ENCODE measurements around the gene RAB31. TPM values are rescaled to one million over a fixed set of nuclear protein-coding genes. Genes with fewer than 3 reads are reported as not detected.

Gene RAB31
- total RNA-seq, 4 donors from 2014 or later = 17.4 to 76.0 (median 45.0) TPM

DNA sequence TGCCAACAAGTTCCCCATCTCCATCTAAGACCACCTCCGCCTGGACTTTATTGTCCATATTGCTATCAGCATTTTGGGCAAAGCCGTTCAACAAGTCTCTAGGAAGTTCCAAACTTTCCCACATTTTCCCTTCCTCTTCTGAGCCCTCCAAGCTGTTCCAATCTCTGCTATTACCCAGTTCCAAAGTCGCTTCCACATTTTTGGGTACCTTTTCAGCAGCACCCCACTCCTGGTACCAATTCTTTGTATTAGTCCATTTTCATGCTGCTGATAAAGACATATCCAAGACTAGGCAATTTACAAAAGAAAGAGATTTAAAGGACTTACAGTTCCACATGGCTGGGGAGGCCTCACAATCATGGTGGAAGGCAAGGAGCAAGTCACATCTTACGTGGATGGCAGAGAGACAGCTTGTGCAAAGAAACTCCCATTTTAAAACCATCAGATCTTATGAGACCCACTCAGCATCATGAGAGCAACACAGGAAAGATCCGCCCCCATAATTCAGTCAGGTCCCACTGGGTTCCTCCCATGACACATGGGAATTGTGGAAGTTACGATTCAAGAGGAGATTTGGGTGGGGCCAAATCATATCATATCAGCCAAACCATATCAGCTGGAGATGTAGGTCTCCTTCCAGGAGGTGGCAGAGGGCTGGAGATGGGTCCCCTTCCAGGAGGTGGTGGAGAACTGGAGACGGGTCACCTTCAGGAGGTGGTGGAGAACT is 157.8 kb downstream of the RAB31 start:
- WGBS, 2 donors = 90 to 92% methylated on average over 6 to 7 of the region's 7 CpGs
- peaks cover 16 to 47% (median 21%) of the 10 kb centered on the region in 3 donors for H3K4me1 ChIP-seq
- H3K36me3 ChIP-seq = peaks cover 0 to 4% (median 0%) of the 10 kb centered on the region in 3 donors
- H3K9me3 ChIP-seq = peaks cover 0 to 10% (median 7%) of the 10 kb centered on the region in 3 donors
- peak overlapping the region in 1 of 4 donors; percentile 79 for H3K27ac ChIP-seq
- no peak for DNase-seq
- no peaks in the 10 kb centered on the region for H3K27me3 ChIP-seq
- intact Hi-C loops (cut with DNase I) = no loop called here
- TF ChIP-seq, protein P1, sequence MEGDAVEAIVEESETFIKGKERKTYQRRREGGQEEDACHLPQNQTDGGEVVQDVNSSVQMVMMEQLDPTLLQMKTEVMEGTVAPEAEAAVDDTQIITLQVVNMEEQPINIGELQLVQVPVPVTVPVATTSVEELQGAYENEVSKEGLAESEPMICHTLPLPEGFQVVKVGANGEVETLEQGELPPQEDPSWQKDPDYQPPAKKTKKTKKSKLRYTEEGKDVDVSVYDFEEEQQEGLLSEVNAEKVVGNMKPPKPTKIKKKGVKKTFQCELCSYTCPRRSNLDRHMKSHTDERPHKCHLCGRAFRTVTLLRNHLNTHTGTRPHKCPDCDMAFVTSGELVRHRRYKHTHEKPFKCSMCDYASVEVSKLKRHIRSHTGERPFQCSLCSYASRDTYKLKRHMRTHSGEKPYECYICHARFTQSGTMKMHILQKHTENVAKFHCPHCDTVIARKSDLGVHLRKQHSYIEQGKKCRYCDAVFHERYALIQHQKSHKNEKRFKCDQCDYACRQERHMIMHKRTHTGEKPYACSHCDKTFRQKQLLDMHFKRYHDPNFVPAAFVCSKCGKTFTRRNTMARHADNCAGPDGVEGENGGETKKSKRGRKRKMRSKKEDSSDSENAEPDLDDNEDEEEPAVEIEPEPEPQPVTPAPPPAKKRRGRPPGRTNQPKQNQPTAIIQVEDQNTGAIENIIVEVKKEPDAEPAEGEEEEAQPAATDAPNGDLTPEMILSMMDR (IDR thresholded peaks at IDR 0.05) = no peak
- TF ChIP-seq POLR2A (IDR thresholded peaks at IDR 0.05) = no peak
- no peak overlapping the region for H3K4me3 ChIP-seq

DNA sequence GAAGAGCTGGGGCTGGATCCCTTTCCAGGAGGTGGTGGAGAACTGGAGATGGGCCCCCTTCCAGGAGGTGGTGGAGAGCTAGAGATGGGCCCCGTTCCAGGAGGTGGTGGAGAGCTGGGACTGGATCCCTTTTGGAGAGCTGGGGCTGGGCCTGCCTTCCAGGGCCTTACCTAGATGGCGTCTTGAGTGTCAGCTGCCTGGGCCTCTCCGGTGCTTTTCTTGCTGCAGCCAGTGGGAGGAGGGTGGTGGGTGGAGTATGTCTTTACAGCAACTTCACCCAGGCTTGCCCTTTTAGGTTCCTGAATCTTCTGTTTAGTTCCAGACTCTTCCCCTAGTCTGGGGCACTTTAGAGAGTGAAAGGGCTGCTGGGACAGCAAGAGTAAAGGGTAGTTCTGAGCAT is 158.5 kb downstream of the RAB31 start:
- Histone ChIP-seq H3K36me3 (peaks cover 0 to 4% (median 0%) of the 10 kb centered on the region in 3 donors), H3K4me1 (peaks cover 16 to 50% (median 21%) of the 10 kb centered on the region in 3 donors), H3K9me3 (peaks cover 0 to 10% (median 7%) of the 10 kb centered on the region in 3 donors), H3K27ac (peak overlapping the region in 2 of 4 donors; percentile 55 to 79), H3K27me3 (no peaks in the 10 kb centered on the region), H3K4me3 (no peak overlapping the region)
- TF ChIP-seq POLR2A (IDR thresholded peaks at IDR 0.05) = no peak
- TF ChIP-seq, protein P1 (IDR thresholded peaks at IDR 0.05) = no peak
- WGBS, 2 donors = 90 to 96% methylated on average over 2 to 3 of the region's 3 CpGs
- DNase-seq = no peak
- intact Hi-C loops (cut with DNase I) = no loop called here

DNA sequence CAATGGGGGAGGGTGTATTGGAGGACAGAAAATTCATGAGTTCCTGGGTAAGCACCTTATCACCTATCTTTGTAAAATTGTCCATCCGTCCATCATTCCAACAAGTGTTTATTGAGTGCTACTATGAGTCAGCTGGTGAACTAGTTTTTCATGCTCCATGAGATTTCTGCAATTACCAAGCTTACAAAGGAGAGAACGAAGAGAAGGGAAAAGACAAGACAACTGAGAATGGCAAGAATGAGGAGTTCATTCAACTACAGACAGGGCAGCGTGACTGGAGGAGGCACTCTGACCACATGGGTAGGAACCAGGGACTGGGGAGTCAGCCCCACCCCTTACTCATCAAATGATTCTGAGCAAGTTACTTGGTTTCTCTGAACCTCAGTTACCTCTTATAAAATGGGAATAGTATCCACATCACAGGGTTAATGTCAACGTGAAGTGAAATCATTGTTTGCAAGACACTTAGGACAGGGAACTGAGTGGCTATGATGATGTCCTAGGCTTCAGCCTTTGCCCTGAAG is 159.0 kb downstream of the RAB31 start:
- H3K9me3 ChIP-seq = peaks cover 0 to 10% (median 7%) of the 10 kb centered on the region in 3 donors
- H3K27me3 ChIP-seq = no peaks in the 10 kb centered on the region
- no peak overlapping the region for H3K4me3 ChIP-seq
- peaks cover 0 to 4% (median 0%) of the 10 kb centered on the region in 3 donors for H3K36me3 ChIP-seq
- H3K27ac ChIP-seq = peak overlapping the region; percentile 22 to 79 (median 42)
- DNase-seq = no peak
- TF ChIP-seq, protein P1 (IDR thresholded peaks at IDR 0.05) = no peak
- TF ChIP-seq POLR2A (IDR thresholded peaks at IDR 0.05) = no peak
- H3K4me1 ChIP-seq = peaks cover 16 to 50% (median 21%) of the 10 kb centered on the region in 3 donors
- 60 to 78% methylated on average over 4 of the region's 4 CpGs for WGBS, 2 donors
- intact Hi-C loops (cut with DNase I) = no loop called here

DNA sequence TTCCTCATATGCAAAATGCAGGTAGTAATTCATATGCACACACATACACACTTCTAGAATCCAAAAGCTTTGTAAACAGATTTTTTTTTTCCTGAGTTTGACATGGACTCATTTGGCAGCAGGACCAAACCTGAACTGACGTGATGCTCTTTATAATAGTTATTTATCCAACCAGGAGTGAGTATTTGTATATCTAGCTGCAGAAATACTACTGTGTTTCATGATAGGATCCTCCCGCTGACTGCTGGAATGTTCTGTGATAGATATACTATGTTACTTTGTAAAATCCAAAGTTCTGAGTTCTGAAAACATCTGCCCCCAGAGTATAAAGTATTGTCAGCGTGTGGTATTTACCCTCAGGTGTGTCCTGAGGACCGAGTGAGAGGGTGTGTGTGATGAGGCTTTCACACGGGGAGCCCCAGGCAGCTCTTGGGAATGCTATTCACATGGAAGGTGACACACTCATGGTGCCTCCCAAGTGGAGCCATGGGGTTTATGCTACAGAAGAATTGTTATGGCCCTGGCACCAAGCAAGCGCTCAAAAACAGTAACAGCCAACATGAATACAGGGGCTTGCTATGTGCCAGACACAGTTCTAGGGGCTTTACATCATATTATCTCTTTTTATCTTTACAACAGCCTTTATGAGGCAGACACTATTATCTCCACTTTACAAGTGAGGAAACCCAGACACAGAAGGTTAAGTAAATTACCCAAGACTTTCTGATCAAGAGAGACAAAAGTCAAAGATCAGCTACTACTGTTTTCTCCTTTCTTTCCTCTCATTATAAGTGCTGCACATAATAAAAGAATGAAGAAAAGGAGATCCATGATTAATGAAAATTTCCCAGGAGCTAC is 161.0 kb downstream of the RAB31 start:
- intact Hi-C loops (cut with DNase I) = no loop called here
- DNase-seq = no peak
- Histone ChIP-seq H3K36me3 (no peaks in the 10 kb centered on the region), H3K4me1 (peaks cover 16 to 50% (median 21%) of the 10 kb centered on the region in 3 donors), H3K27ac (peak overlapping the region in 3 of 4 donors; percentile 53 to 79 (median 55)), H3K9me3 (peaks cover 0 to 10% (median 7%) of the 10 kb centered on the region in 3 donors), H3K4me3 (no peak overlapping the region), H3K27me3 (no peaks in the 10 kb centered on the region)
- TF ChIP-seq, protein P1 (IDR thresholded peaks at IDR 0.05) = no peak
- TF ChIP-seq POLR2A (IDR thresholded peaks at IDR 0.05) = no peak
- 63 to 72% methylated on average over 5 to 6 of the region's 6 CpGs for WGBS, 2 donors
